ENCODE data around the gene LEPROT. TPM values are rescaled to one million over a fixed set of nuclear protein-coding genes. Genes with fewer than 3 reads are reported as not detected.
A peak's percentile ranks its signal among the peaks of the same experiment; 100 is the strongest.

Gene LEPROT
- total and polyA plus RNA-seq, 8 donors, result 114 to 132 (median 118) TPM

DNA sequence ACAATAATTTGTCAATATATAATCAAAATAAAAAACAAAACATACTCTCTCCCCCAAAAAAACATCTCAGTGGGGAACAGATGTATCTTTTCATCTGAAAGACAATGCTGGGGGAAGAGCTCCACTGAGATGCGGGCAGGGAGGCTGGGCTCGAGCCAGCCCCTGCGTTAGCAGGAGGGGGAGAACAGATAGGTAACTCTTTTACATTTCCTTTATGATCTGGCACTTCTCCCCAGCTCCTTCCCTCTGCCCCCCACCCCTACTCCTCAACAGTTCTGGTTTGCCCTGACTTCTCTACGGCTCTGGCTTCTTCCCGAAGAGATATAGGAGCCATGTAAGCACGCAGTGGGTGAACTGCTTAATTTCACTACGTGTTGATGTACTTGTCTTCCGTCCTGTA is 12.4 kb downstream of the LEPROT start:
- TF ChIP-seq, protein P1, sequence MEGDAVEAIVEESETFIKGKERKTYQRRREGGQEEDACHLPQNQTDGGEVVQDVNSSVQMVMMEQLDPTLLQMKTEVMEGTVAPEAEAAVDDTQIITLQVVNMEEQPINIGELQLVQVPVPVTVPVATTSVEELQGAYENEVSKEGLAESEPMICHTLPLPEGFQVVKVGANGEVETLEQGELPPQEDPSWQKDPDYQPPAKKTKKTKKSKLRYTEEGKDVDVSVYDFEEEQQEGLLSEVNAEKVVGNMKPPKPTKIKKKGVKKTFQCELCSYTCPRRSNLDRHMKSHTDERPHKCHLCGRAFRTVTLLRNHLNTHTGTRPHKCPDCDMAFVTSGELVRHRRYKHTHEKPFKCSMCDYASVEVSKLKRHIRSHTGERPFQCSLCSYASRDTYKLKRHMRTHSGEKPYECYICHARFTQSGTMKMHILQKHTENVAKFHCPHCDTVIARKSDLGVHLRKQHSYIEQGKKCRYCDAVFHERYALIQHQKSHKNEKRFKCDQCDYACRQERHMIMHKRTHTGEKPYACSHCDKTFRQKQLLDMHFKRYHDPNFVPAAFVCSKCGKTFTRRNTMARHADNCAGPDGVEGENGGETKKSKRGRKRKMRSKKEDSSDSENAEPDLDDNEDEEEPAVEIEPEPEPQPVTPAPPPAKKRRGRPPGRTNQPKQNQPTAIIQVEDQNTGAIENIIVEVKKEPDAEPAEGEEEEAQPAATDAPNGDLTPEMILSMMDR (IDR thresholded peaks at IDR 0.05), result no peak
- H3K4me3 ChIP-seq, result no peak overlapping the region
- no peak for ATAC-seq
- no peaks in the 10 kb centered on the region for H3K27me3 ChIP-seq
- H3K27ac ChIP-seq, result no peak overlapping the region
- DNase-seq, result no peak
- peaks cover 0 to 40% of the 10 kb centered on the region in 2 donors for H3K4me1 ChIP-seq
- peaks cover 0 to 68% of the 10 kb centered on the region in 2 donors for H3K36me3 ChIP-seq
- H3K9me3 ChIP-seq, result no peaks in the 10 kb centered on the region
- intact Hi-C loops (cut with DNase I), result no loop called here

DNA sequence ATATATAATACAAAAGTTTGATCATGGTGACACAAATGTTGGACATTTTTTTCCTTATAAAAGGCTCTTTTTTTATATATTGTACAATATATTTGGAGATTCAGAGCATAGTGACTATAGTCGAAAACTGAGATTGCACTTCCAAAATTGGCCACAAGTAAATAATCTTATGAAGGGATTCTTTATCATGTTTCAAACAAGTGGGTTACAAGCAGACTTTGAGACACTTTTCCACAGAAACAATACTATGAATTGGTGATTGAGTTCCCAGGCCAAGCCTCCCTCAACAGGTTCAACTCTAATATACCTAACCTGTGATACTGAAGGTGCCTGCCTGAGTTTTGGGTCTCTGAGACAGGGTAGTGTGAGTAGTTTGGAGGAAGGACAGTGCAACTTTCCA is 13.8 kb downstream of the LEPROT start:
- no peaks in the 10 kb centered on the region for H3K9me3 ChIP-seq
- TF ChIP-seq, protein P1 (IDR thresholded peaks at IDR 0.05), result no peak
- intact Hi-C loops (cut with DNase I), result no loop called here
- no peak overlapping the region for H3K27ac ChIP-seq
- H3K27me3 ChIP-seq, result no peaks in the 10 kb centered on the region
- H3K4me3 ChIP-seq, result no peak overlapping the region
- H3K4me1 ChIP-seq, result peaks cover 0 to 29% of the 10 kb centered on the region in 2 donors
- ATAC-seq (no peak), DNase-seq (no peak)
- peaks cover 0 to 55% of the 10 kb centered on the region in 2 donors for H3K36me3 ChIP-seq

DNA sequence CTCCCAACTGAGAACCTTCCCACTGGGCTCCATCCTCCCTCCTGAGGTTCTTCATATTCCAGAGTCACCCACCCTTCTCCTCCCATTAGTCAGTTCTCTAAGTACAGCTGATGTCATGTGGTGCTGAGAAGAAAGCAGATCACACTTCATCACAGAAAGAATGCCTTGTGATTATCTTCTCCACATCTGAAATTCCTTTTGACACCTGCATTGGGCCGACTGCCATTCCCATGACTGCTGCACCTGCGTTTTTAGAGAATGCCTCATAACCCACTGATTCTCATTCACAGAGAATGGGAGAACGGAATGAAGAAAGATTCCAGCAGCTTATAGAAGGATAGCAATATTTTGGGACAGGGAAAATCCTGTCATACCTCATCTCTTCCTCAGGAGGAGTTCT is 14.3 kb downstream of the LEPROT start:
- TF ChIP-seq, protein P1 (IDR thresholded peaks at IDR 0.05), result no peak

DNA sequence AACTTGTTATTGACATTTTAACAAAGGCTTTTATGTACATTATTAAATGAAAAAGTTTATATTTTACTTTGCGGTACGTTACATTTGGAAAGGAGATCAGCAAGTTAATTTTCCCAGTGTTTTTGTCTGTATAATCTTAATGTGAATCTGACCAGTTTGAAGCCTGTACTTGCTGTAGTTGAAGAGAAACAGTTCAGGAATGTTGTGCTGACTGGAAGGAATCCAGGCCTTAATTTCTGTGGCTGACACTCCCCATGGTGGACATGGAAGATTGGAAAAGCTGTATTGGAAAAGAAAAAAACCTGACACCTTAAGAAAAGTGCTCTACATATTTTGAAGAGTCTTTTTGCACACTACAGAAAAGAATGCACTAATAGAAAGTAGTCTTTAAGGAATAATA is 15.5 kb downstream of the LEPROT start:
- peak in 1 of 4 donors; percentile 16 for DNase-seq
- H3K36me3 ChIP-seq, result peaks cover 0 to 39% of the 10 kb centered on the region in 2 donors
- H3K9me3 ChIP-seq, result no peaks in the 10 kb centered on the region
- intact Hi-C loops (cut with DNase I), result no loop called here
- H3K27me3 ChIP-seq, result no peaks in the 10 kb centered on the region
- TF ChIP-seq, protein P1 (IDR thresholded peaks at IDR 0.05), result no peak
- no peak overlapping the region for H3K4me3 ChIP-seq
- ATAC-seq, result peak; percentile 54
- peaks cover 0 to 13% of the 10 kb centered on the region in 2 donors for H3K4me1 ChIP-seq
- no peak overlapping the region for H3K27ac ChIP-seq

More for the DNA sequence above, 14.3 kb downstream of the LEPROT start:
- Histone ChIP-seq H3K4me1 (peaks cover 0 to 24% of the 10 kb centered on the region in 2 donors), H3K4me3 (no peak overlapping the region), H3K36me3 (peaks cover 0 to 51% of the 10 kb centered on the region in 2 donors), H3K9me3 (no peaks in the 10 kb centered on the region), H3K27me3 (no peaks in the 10 kb centered on the region), H3K27ac (no peak overlapping the region)
- no peak for ATAC-seq
- intact Hi-C loops (cut with DNase I), result no loop called here
- no peak for DNase-seq

DNA sequence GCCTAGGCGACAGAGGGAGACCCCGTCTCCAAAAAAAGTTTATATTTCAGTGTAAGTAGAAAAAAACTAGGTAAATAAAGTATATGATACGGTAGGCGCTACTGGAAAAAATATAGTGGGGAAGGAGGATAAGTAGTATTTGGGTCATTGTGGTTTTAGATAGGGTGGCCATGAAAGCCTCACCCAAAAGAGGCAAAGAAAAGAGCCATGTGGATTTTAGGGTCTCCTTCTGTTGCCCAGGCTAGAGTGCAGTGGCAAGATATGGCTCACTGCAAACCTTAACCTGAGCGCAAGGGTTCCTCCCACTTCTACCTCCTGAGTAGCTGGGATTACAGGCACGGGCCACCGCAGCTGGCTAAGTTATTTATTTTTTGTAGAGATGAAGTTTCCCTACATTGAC is 17.1 kb downstream of the LEPROT start:
- H3K27ac ChIP-seq, result no peak overlapping the region
- H3K36me3 ChIP-seq, result peaks cover 0 to 28% of the 10 kb centered on the region in 2 donors
- TF ChIP-seq, protein P1 (IDR thresholded peaks at IDR 0.05), result no peak
- H3K27me3 ChIP-seq, result no peaks in the 10 kb centered on the region
- no peaks in the 10 kb centered on the region for H3K9me3 ChIP-seq
- H3K4me1 ChIP-seq, result no peaks in the 10 kb centered on the region
- intact Hi-C loops (cut with DNase I), result no loop called here
- DNase-seq (no peak), ATAC-seq (no peak)
- H3K4me3 ChIP-seq, result no peak overlapping the region
